ENCODE data around the gene M1AP.

M1AP gene

DNA sequence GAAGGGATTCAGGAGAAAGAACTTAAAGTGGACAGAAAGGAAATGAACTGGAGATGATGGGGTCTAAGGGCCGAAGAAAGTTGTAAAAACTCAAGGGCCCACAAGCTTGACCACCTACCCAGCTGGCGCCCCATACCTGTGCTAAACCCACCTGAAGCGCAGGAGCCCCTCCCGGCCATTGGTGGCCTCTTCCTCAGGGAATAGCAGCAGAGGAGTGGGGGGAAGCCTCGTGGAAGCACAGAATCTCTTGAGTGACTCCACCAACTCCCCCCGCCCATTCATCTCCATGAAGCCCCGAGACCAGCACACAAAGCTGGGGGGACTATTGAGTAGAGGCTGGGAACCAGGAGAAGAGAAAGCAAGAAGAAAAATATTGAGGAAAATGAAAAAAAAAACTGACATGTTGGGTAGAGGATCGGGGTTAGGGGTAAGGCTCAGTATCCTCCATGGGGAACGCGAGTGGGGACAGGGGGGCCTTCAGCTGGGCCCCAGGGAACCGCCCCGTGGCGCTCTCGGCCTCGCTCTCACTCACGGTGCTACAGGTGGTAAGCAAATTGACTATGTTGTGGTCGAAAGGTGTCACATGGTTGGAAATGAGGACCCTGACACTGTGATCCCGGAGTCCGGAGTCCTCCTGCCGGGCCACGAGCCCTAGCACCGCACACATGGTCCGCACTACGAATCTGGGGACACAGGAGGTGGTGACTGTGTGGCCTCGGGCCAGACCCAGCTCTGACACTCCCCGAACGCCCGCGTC is 119.4 kb downstream of the M1AP start:
- H3K4me3 ChIP-seq (replicated peaks; ENCODE audit: low read depth, low read length): peak overlapping the region; percentile 87
- DNase-seq (ENCODE audit: extremely low read depth, low read depth): no peak
- TF ChIP-seq, protein P1, sequence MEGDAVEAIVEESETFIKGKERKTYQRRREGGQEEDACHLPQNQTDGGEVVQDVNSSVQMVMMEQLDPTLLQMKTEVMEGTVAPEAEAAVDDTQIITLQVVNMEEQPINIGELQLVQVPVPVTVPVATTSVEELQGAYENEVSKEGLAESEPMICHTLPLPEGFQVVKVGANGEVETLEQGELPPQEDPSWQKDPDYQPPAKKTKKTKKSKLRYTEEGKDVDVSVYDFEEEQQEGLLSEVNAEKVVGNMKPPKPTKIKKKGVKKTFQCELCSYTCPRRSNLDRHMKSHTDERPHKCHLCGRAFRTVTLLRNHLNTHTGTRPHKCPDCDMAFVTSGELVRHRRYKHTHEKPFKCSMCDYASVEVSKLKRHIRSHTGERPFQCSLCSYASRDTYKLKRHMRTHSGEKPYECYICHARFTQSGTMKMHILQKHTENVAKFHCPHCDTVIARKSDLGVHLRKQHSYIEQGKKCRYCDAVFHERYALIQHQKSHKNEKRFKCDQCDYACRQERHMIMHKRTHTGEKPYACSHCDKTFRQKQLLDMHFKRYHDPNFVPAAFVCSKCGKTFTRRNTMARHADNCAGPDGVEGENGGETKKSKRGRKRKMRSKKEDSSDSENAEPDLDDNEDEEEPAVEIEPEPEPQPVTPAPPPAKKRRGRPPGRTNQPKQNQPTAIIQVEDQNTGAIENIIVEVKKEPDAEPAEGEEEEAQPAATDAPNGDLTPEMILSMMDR (IDR thresholded peaks at IDR 0.05; ENCODE audit: low read depth, low read length, missing control alignments): no peak

DNA sequence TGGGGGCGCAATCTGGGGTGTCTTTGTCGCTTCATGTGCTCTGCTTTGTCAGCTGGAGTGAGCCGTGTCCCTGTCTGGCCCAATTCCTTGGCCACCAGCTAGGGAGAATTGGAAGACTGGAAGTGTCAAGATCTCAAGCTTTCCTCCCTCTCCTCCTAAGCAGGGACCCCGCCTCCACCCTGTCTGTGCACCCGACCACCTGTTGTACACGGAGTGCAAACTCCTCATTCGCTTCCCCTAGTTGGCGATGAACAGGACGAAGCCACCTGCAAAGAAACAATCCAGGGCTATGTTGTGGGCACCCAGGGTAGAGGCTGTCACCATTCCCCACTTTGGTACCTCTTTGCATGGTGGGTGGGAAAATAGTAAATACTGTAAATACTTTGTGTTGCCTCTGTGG is 120.4 kb downstream of the M1AP start:
- no peak for DNase-seq (ENCODE audit: extremely low read depth, low read depth)
- TF ChIP-seq, protein P1 (IDR thresholded peaks at IDR 0.05; ENCODE audit: low read depth, low read length, missing control alignments): no peak
- peak overlapping the region; percentile 87 for H3K4me3 ChIP-seq (replicated peaks; ENCODE audit: low read depth, low read length)

DNA sequence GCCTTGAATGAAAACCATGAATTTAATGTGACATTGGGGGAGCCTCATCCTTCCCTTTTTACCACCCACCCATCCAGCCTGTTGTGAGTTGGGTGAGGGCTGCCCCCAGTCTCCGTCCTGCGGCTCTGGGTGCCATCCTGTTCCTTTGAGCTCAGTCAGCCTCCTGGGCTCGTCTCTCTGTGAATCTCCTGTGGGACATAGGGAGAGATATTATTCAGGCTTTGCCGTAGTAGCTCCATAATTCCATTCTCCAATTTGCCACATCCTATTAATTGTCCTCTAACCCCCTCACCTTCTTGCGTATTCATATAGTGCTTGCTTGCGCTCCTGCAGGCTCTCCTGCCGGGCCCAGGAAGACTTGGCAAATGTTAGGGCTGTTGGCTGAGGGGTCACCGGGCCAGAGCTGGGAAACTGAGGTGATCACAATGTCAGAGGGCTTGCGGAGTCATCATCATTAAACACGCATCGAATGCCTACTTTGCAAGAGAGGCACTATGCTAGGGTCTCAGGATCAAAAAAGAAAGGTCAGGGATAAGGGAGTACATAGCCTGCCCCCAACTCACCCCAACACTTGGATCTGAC is 121.4 kb downstream of the M1AP start:
- no peak for DNase-seq (ENCODE audit: extremely low read depth, low read depth)
- no peak overlapping the region for H3K4me3 ChIP-seq (replicated peaks; ENCODE audit: low read depth, low read length)
- TF ChIP-seq, protein P1 (IDR thresholded peaks at IDR 0.05; ENCODE audit: low read depth, low read length, missing control alignments): no peak

DNA sequence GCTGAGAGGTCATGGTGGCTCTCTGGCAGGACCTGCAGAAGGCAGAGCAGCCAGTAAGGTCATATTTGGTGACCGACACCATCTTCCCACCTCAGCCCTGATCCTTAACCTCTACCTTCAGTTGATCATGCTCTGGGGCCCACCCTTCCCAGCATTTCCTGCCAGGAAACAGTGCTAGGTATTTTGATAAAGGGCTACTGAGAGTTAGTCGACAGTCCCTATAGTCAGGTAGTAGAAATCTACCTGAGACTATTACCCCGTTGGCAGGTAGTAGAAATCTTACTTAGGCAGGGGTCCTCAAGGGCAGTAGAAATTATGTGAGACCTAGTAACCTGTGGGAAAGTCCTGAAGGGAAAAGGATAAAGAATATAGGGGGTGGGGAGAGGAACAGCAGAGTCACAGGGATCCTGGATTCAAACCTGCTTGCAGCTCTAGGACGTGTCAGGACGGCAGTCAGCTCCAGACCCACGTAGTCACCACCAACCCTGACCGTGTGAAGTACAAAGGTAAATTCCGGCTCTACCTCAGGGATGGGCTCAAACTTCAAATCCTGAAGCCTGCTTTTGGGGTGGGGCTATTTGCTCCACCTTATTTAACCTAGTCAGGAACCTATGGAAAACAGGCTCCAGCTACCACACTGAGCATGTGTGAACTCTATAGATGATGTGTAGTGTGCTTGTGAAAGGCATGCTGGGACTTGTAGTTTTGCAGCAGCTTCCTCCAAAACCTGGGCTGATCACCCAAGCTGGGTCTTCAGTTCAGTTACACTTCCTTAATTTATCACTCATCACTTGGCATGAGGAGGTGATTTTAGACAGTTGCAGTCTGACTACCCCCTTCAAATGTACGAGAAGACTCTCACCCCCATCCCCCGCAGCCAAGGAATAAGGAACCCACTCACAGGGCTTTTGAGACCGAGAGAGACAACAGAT is 122.1 kb downstream of the M1AP start, which contains the start of gene DQX1:
DQX1 (minus strand) TSS at position 515 of the 932 bp plus-strand sequence; CDS start at position 13, 502 bp downstream.
- no peak for DNase-seq (ENCODE audit: extremely low read depth, low read depth)
- TF ChIP-seq, protein P1 (IDR thresholded peaks at IDR 0.05; ENCODE audit: low read depth, low read length, missing control alignments): no peak
- no peak within 1 kb of the TSS for H3K4me3 ChIP-seq (replicated peaks; ENCODE audit: low read depth, low read length)

DNA sequence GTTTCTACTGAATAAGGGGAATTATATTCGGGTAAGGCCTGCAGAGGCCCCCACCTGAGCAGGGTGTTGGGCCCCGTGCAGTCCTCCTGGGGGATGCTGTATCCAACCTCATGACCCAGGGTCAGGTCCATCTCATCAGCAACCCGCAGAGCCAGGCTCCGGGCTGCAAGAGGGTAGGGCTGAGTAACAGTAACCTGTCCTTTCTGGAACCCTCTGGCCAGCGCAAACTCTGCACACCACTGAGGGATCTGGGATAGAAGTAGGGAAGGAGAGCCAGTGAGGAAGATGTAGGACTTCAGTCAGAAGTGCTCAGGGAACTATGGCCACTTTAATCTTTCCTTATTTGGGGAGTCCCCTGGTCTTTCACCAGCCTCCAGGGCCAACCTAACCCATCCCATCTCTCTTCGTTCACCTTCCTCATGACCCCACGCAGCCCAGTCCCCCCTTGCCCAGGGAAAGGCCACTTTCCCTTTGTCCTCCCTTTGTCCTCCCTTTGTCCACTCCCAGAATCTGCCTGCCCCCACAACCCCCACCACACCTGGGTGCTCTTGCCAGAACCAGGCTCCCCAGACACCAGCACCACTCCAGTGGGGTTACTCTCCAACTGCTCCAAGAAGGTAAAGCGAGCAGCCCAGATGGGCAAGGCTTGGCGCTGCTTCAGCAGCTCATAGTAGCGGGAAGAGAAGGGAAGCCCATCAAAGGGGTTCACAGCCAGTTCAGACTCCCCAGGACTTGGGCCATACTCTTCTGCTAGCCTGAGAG is 123.0 kb downstream of the M1AP start:
- TF ChIP-seq, protein P1 (IDR thresholded peaks at IDR 0.05; ENCODE audit: low read depth, low read length, missing control alignments): no peak
- no peak for DNase-seq (ENCODE audit: extremely low read depth, low read depth)
- H3K4me3 ChIP-seq (replicated peaks; ENCODE audit: low read depth, low read length): no peak overlapping the region

DNA sequence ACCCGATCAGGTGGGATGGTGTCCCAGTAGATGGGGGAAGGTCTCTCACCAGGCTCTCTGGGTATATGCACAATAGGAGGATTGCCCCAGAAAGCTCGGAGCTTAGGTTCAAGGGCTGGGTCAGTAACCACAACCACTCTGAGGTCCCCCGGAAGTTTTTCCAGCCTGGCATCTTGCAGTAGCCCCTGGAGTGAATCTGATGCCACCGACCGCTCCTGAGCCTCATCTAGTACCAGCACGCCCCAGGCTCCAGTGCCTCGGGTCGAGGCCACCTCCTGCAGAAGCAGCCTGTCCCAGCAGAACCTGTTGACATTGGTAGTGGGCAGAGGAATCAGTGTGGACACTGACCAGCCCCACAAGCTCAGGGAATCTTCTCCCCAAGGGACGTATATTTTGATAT is 124.1 kb downstream of the M1AP start:
- no peak overlapping the region for H3K4me3 ChIP-seq (replicated peaks; ENCODE audit: low read depth, low read length)
- TF ChIP-seq, protein P1 (IDR thresholded peaks at IDR 0.05; ENCODE audit: low read depth, low read length, missing control alignments): no peak
- DNase-seq (ENCODE audit: extremely low read depth, low read depth): no peak

Measured in HFF-Myc (cell line).